GM12875 (cell line): ENCODE results near the gene KCNIP4.

Experiments
- H3K4me3 ChIP-seq: one replicate; pipeline ENCODE4 v1.5.1; 2011; ENCODE audit warnings: low read depth, low read length, control low read depth
- CTCF ChIP-seq: IDR thresholded peaks from 2 replicates; pipeline ENCODE4 v1.5.1; 2011; ENCODE audit warnings: low read depth, mild to moderate bottlenecking, control low read depth, inconsistent platforms, low read length, moderate library complexity, borderline replicate concordance; ENCODE audit not compliant: insufficient read depth

Gene KCNIP4

GRCh38 chr4:21652508-21653231 is 295.9 kb downstream of the KCNIP4 start:
- TF ChIP-seq CTCF, result no peak
- no peak overlapping the region for H3K4me3 ChIP-seq

GRCh38 chr4:21649391-21650090 is 299.0 kb downstream of the KCNIP4 start:
- H3K4me3 ChIP-seq, result no peak overlapping the region
- TF ChIP-seq CTCF, result no peak

GRCh38 chr4:21645776-21646175 is 302.8 kb downstream of the KCNIP4 start:
- TF ChIP-seq CTCF, result no peak
- H3K4me3 ChIP-seq, result no peak overlapping the region

- no peak for TF ChIP-seq CTCF
- H3K4me3 ChIP-seq, result no peak overlapping the region
These were observed 306.9 kb downstream of the KCNIP4 start for GRCh38 chr4:21641696-21642095.

GRCh38 chr4:21638171-21638725 is 310.3 kb downstream of the KCNIP4 start:
- TF ChIP-seq CTCF, result no peak
- no peak overlapping the region for H3K4me3 ChIP-seq

GRCh38 chr4:21628916-21629610 is 319.5 kb downstream of the KCNIP4 start:
- TF ChIP-seq CTCF, result no peak

More at GRCh38 chr4:21628916-21629610, 319.5 kb downstream of the KCNIP4 start:
- no peak overlapping the region for H3K4me3 ChIP-seq
